ENCODE measurements around the gene RPS21. TPM values are rescaled to one million over a fixed set of nuclear protein-coding genes. Genes with fewer than 3 reads are reported as not detected.

The RPS21 gene
- total RNA-seq, 4 donors from 2014 or later = 819 to 3,701 (median 3,102) TPM

DNA sequence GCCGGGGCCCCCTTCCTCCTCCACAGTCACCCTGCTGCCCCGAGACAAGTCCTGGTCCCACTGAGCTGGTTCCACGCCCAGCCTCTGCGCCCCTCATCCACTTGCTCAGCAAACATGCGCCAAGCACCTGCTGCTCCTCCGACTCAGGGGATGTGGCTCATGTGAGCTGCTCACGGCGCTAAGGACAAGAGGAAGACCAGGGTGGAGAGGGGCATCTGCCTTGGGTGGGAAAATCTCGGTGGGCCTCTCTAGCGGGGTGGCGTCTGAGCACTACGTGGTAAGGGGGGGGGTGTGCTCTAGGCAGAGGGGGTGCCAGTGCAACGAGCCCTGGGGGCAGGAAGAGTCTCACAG lies 24.3 kb upstream of the RPS21 start:
- intact Hi-C loops (cut with DNase I) = no loop called here
- peaks cover 85 to 97% (median 91%) of the 10 kb centered on the region in 3 donors for H3K4me1 ChIP-seq
- H3K4me3 ChIP-seq = peak overlapping the region in 1 of 4 donors; percentile 87
- WGBS, 2 donors = 41 to 50% methylated on average over 2 to 10 of the region's 13 CpGs
- H3K9me3 ChIP-seq = no peaks in the 10 kb centered on the region
- peaks cover 0 to 15% (median 0%) of the 10 kb centered on the region in 4 donors for H3K27me3 ChIP-seq
- peak overlapping the region; percentile 85 to 99 (median 97) for H3K27ac ChIP-seq
- TF ChIP-seq, protein P1, sequence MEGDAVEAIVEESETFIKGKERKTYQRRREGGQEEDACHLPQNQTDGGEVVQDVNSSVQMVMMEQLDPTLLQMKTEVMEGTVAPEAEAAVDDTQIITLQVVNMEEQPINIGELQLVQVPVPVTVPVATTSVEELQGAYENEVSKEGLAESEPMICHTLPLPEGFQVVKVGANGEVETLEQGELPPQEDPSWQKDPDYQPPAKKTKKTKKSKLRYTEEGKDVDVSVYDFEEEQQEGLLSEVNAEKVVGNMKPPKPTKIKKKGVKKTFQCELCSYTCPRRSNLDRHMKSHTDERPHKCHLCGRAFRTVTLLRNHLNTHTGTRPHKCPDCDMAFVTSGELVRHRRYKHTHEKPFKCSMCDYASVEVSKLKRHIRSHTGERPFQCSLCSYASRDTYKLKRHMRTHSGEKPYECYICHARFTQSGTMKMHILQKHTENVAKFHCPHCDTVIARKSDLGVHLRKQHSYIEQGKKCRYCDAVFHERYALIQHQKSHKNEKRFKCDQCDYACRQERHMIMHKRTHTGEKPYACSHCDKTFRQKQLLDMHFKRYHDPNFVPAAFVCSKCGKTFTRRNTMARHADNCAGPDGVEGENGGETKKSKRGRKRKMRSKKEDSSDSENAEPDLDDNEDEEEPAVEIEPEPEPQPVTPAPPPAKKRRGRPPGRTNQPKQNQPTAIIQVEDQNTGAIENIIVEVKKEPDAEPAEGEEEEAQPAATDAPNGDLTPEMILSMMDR (IDR thresholded peaks at IDR 0.05) = no peak
- TF ChIP-seq POLR2A (IDR thresholded peaks at IDR 0.05) = no peak
- peaks cover 0 to 11% (median 0%) of the 10 kb centered on the region in 3 donors for H3K36me3 ChIP-seq
- DNase-seq = no peak

DNA sequence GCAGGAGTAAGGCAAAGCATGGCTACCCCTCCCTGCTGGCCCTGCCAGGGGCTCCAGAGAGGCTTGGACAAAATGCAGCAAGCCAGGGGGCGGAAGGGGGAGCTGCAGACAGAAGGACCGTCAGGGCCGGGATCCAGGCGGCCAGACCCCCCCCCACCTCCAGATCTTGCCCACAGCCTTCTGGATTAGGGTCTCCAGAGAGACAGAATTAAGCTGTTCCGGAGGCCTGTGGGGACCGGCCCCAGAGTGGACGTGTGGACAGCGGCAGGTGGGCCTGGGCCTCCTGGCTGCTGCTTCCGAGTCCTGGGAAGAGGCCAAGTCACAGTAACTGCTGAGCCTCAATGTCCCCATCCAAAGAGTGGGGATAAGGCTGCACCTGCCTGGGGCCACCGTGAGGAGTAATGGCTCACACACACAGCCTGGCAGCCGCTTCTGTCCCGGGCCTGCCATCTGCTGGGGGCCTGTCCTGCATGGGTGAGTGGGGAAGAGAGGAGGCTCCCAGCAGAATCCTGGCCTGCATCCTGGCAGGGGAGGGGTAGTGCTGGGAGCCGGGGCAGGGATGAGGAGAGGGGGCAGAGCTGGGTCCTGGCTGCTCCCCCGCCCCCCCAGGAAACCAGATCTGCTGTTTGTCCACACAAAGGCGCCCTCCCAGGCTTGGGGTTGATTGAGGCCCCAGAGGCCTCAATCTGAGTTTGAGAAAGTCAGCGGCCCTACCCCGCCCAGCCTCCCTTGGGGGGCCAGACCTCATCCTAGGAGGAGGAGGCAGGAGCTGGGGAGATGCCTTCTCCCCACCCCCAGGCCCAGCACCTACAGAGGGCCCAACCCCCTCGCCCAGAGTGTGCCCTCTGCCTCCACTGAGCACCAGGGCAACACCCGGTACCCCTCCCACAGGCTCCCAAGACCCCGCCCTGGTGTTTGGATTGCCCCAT lies 23.6 kb upstream of the RPS21 start:
- TF ChIP-seq, protein P1 (IDR thresholded peaks at IDR 0.05) = no peak
- H3K4me1 ChIP-seq = peaks cover 85 to 97% (median 91%) of the 10 kb centered on the region in 3 donors
- intact Hi-C loops (cut with DNase I) = no loop called here
- peaks cover 0 to 19% (median 0%) of the 10 kb centered on the region in 4 donors for H3K27me3 ChIP-seq
- no peaks in the 10 kb centered on the region for H3K9me3 ChIP-seq
- no peak for DNase-seq
- H3K27ac ChIP-seq = peak overlapping the region; percentile 85 to 99 (median 97)
- peaks cover 0 to 11% (median 0%) of the 10 kb centered on the region in 3 donors for H3K36me3 ChIP-seq
- H3K4me3 ChIP-seq = peak overlapping the region in 2 of 4 donors; percentile 87 to 95
- WGBS, 2 donors = 41 to 53% methylated on average over 4 to 11 of the region's 20 CpGs

DNA sequence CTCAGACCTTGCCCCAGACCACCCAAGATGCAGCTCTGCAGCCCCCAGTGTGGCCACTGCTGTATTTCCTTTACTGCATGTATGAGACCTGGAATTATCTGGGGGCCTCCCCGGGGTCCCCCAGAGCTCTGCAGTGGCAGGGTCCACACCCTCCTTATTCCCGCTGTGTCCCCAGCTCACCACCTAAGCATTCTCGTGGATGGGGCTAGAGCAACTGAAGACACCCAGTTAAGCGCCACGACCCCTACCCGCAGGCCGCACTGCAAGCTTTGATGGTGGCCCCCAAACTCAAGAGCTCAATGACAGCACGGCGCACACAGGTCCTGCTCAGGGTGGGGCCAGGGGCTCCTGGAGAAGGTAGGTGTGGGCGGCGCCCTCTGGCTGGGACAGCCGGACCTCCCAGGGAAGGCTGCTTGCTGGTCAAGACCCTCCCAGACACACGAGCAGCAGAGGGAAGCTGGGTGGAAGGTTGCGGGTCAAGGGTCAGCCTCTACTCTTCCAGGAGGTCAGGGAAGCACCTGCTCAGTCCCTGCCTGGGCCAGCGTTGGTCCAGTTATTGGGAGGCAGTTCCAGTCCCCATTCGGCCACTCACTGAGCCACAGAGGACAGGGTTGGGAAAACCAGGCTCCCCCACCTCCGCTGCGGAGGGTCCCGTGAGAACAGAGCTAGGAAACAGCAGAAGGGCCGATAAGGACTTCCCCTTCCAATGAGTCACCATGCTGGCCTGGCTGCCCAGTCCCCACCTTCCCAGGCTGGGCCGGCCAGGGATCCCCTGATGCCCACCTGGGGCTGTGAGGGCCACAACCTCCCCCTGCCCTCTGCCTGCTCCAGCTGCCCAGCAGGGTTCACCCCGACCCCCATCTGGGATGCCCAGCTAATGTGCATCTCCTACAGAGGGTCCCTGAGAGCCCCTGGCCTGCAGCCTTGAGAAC lies 22.7 kb upstream of the RPS21 start:
- Histone ChIP-seq H3K4me3 (peak overlapping the region; percentile 69 to 95 (median 90)), H3K27me3 (peaks cover 0 to 28% (median 0%) of the 10 kb centered on the region in 4 donors), H3K4me1 (peaks cover 85 to 97% (median 91%) of the 10 kb centered on the region in 3 donors), H3K9me3 (no peaks in the 10 kb centered on the region), H3K36me3 (peaks cover 0 to 11% (median 0%) of the 10 kb centered on the region in 3 donors), H3K27ac (peak overlapping the region; percentile 85 to 99 (median 97))
- 60 to 67% methylated on average over 2 to 3 of the region's 22 CpGs for WGBS, 2 donors
- intact Hi-C loops (cut with DNase I) = no loop called here
- no peak for DNase-seq
- TF ChIP-seq, protein P1 (IDR thresholded peaks at IDR 0.05) = no peak
- TF ChIP-seq POLR2A (IDR thresholded peaks at IDR 0.05) = no peak

DNA sequence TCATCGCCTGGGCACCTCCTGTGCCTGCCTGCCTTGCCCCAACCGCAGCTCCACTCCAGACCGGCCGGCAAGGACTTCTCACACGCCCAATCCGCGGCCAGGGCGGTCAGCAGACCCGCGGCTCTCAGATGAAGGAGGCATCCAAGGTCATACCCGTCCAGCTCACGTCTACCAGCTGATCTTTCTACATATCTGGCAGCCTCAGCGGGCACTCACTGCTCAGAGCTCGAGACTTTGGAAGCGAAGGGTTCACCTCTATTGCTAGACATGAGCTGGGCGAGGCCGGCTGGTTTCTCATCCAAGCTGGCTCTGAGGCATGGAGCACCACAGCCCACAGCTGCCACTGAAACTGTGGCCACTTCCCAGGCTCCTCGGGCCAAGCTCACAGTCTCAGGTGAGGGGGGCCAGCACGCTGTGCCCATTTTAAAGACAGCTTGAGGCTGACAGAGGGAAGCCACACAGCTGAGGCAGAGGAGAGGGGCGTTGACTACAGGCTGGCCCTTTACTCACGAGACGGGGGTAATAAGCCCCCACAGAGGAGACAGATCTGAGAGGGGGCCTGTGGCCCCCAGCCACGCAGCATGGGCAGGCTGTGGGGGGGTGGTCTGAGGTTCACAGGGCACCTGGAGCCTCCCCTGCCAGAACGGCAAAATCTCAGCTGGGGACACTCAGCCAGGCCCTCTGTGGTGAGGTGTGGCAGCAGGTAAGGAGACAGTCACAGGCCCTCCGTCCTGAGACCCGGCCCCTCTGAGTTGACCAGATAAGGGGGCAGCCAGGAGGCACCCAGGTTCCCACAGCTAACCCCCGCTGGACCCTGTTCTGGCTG lies 21.8 kb upstream of the RPS21 start:
- WGBS, 2 donors = 17 to 26% methylated on average over 6 to 13 of the region's 27 CpGs
- DNase-seq = no peak
- Histone ChIP-seq H3K4me3 (peak overlapping the region; percentile 69 to 95 (median 90)), H3K36me3 (peaks cover 0 to 11% (median 0%) of the 10 kb centered on the region in 3 donors), H3K9me3 (no peaks in the 10 kb centered on the region), H3K4me1 (peaks cover 86 to 97% (median 92%) of the 10 kb centered on the region in 3 donors), H3K27ac (peak overlapping the region; percentile 85 to 99 (median 97)), H3K27me3 (peaks cover 0 to 30% (median 0%) of the 10 kb centered on the region in 4 donors)
- TF ChIP-seq, protein P1 (IDR thresholded peaks at IDR 0.05) = no peak
- TF ChIP-seq POLR2A (IDR thresholded peaks at IDR 0.05) = no peak
- intact Hi-C loops (cut with DNase I) = no loop called here
